Caki2 (cell line): ENCODE results near the gene SLC22A8. TPM values are rescaled to one million over a fixed set of nuclear protein-coding genes. Genes with fewer than 3 reads are reported as not detected.
A peak's percentile ranks its signal among the peaks of the same experiment; 100 is the strongest.
"Not testable (repeated sequence)": the region's sequence is repeated elsewhere in the genome, so short reads cannot be mapped to it uniquely, and the experiment has no call there.

Experiments used
- DNase-seq: peaks from one replicate; pipeline ENCODE4 v3.0.0-alpha.2; 2015; ENCODE audit warnings: low read depth
- in situ Hi-C: cut with HindIII; loops from 2 replicates; pipeline ENCODE4 v1.10.0; 2016; ENCODE audit warnings: low sequenced_read_pairs, low pct_unique_long_range_greater_than_20kb, mixed read lengths
- total RNA-seq: library from RNA; depleted of rRNA; stranded (reverse); fragments of >200 nt; shearing (Covaris generic); gene quantifications from 2 replicates; pipeline ENCODE4 v1.2.3, GENCODE V29; 2014; ENCODE audit warnings: low replicate concordance; rRNA removed

The SLC22A8 gene, protein sequence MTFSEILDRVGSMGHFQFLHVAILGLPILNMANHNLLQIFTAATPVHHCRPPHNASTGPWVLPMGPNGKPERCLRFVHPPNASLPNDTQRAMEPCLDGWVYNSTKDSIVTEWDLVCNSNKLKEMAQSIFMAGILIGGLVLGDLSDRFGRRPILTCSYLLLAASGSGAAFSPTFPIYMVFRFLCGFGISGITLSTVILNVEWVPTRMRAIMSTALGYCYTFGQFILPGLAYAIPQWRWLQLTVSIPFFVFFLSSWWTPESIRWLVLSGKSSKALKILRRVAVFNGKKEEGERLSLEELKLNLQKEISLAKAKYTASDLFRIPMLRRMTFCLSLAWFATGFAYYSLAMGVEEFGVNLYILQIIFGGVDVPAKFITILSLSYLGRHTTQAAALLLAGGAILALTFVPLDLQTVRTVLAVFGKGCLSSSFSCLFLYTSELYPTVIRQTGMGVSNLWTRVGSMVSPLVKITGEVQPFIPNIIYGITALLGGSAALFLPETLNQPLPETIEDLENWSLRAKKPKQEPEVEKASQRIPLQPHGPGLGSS
- not detected in 2 replicates for total RNA-seq

DNA sequence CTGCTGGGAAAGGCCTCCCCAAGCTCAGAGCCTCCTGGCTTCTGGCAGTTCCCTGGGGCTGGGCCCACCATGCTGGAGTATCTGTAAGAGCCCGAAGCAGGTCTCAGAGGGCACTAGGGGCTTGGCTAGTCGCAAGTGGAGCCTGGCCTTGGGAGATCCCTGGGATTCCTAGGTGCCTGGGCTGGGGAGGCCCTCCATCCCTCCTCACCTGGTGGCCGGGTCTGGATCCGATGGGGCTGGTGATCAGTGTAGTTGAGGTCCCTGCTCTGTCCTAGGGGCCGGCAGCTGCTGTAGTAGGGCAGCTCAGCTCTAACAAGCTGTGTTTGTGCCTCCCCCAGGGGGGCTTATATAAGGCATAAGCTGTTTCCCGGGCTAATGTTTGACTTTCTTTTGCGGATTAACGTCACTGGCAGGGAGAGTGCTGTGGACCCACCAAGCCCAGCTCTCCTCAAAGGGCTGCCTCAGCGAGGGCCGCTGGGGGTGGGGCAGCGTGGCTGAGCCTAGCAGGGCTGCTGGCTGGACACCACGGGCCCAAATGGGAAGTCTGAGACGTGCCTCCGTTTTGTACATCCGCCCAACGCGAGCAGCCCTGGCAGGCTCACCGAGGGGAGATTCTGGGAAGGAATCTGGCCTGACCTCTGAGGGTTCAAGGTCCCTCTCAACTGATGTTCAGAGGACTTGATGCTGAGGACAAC, at the start of gene SLC22A8:
TSS of gene SLC22A8 (minus strand) at position 321 of the 695 bp plus-strand sequence. CDS start 883 bp downstream, outside the sequence.
- no peak for DNase-seq
- in situ Hi-C loops: no loop called here

DNA sequence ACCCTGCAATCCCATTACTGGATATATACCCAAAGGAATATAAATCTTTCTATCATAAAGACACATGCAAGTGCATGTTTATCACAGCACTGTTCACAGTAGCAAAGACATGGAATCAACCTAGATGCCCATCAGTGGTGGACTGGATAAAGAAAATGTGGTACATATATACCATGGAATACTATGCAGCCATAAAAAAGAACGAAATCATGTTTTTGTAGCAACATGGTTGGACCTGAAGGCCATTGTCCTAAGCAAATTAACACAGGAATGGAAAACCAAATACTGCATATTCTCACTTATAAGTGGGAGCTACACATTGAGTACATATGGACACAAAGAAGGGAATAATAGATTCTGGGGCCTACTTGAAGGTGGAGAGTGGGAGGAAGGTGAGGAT, 30.6 kb upstream of the SLC22A8 start:
- in situ Hi-C loops, DNase-seq: not testable (repeated sequence)

DNA sequence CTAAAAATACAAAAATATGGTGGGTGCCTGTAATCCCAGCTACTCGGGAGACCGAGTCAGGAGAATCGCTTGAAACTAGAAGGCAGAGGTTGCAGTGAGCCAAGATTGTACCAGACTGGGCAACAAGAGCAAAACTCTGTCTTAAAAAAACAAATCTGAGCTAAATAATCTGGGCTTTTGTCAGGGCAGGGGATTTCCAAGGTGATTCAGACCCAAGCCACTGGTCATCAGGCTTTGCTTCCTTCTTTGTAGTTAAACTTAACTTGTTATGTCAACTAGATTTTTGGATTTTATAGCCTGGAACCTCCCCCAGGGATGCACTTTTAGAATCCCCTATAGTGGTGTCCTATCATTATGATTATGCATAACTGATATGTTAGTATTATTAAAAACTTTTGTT, 27.0 kb upstream of the SLC22A8 start:
- in situ Hi-C loops: no loop called here
- DNase-seq: peak; percentile 39

DNA sequence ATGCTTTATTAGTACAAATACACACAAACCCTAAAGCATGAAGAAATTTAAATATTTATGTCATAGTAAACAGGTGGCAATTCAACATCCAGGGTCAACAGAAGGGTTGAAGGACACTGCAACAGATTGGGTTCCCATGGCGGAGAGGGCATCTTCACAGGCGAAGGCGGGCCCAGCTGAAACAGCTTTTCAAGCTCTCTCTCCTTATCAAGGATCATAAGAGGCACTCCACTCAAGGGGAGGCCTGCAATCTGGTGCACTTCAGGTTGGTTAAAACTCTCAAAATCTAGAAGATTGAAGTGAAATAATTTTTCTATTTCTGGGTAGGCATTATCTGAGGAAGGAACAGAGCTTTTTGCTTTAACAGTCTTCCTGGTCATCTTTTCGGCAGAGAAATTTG, 16.8 kb upstream of the SLC22A8 start:
- no peak for DNase-seq
- in situ Hi-C loops: no loop called here

DNA sequence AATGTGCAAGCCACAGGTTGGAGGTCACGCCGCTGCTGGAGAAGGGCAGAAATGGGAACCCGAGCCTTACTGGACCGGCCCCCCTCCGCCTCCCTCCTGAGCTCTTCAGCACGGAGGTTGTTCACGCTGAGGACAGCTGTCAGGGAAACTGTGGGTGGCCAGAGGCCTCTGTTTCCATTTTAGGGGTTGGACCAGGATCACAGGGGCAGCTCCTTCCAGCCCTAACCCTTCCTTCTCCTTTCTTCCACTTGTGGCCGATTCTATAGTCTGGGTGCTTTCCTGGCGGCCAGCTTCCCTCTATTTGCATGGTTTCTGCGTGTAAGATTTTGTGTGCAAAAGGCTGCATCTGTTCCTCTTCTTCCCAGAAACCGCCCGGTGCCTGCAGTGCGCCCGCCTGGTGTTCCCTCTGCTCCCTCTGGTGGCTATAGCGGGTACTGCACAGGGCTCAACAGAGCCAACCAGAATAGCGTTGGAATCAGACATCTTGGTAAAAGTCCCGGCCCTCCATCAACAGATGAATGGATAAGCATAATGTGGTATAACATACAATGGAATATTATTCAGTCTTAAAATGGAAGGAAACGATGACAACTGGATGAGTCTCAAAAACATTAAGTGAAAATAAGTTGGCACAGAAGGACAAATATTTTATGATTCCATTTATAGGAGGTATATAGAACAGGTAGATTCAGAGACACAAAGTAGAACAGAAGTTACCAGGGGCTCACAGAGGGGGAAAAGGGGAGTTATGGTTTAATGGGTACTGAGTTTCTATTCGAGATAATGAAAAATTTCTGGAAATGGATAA, 8.4 kb upstream of the SLC22A8 start:
- peak; percentile 49 for DNase-seq
- in situ Hi-C loops: no loop called here

DNA sequence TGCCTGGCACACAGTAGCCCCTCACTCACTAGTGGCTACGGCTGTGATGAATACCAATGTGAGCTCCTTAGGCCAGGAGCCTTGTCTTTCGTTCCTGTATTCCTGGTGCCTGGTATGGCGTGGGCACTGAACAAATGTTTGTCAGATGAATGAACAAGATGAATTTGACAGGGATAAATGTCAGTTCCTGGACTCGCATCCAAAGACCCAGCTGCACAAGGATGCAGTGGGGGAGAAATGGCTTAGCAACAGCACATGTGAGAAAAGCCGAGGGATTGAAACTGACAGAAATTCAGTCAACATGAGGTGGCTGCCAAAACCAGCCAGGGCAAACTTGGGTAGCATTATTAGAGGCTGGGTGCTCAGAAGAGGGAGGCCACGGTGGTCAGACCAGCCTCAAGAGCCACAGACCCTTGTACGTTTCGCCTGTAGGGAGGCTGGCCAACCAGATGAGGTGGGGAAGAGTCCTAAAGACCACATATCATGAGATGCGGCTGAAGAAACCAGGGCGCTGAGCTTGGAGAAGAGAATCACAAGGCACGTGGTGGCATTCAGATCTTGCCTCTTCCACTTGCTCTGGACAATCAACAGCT, 7.7 kb upstream of the SLC22A8 start:
- DNase-seq: no peak
- in situ Hi-C loops: no loop called here

DNA sequence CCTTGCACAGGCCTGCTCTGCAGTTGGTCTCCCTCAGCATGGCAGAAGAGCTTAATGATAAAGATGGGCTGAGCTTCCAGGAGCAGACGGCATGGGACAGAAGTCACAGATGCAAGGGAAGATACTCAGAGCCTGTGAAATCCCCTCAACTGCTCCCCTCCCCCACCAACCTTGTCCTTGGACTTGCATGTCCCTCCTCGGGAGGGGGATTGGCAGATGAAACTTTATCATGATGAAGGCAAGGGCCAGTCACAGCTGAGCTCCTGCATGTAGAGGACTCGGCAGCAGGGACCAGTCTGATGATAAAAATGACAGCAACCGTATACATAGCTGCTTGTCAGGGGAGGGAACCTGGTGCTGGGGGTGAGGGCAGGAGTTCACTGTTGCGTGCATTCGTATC, 6.8 kb upstream of the SLC22A8 start:
- no peak for DNase-seq
- in situ Hi-C loops: no loop called here

DNA sequence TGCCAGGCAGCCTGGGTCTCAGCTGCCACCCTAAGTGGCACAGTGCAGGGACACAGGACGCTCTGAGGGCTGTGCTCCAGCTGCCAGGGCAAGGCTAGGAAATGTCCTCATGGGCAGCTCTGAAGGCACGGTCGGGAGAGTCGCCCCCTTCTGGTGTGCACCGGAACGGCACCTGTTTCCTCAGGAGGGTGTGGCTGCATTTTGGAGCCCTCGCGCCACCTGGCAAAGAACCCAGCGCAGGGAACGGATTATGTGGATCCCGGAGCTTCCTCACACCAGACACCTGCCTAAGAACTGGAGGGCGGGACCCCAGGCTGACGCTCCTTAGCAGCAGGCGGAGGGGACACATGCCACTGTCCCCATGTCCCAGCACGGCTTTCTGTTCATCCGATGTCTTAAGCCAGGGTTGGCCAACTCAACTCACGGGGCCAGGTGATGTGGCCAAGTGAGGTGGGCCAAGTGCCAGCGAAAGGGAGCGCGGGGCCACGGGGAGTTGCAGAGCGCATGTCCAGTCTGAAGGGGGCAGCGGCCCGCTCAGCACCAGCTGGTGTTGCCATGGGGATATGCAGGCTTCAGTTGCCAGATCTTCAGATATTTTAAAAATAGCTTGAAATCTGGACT, 5.1 kb upstream of the SLC22A8 start:
- no peak for DNase-seq

DNA sequence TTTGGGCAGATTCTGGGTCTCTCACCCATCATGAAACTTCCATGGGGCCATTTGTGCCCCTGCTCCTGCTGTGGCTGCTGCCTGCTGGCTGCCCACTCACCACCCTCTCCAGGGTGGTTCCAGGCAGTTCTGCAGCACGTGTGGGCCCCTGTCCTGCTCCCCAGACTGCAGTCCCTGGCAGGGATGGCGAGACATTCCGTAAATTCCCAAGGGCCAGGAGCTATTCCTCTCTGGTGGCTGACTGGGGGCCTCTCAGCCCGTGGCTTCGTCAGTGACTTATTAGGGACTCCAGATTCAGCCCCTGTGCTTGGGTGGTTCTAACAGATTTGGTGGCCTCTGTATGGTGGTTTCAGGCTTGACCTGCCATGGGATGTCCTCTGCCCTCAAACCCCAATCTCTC, 3.9 kb upstream of the SLC22A8 start:
- in situ Hi-C loops: no loop called here
- DNase-seq: no peak

More for the DNA sequence above, 5.1 kb upstream of the SLC22A8 start:
- in situ Hi-C loops: no loop called here

DNA sequence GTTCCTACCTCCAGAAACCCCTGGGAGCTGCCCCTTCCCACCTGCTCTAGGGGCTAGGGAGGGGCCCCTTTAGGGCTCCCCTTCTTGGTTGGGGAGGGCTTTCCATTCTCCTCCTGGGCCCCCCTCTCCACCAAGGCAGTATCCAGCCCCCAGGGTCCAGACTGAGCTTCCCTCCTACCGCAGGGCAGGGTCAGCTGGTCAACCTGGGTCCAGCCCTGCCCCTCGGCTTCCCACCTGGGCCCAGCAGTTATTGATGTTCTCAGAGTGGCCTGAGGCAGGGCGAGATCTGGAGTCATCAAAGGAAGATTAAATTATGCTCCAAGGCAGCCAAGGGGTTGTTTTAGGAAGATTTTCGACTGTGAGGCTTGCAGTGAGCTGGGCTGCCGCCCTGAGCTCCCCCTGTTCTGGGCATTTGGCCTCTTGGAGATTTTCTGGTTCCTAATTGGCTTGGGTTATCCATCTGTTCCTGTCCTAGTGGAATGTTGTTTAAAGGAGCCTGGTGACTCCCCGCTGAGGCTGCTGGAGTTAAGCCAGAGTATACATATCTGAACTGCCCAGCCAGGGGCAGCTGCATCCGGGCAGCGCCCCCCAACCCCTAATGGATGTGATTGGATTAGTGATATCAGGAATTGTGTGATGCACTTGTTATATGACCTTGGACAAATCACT, 1.8 kb upstream of the SLC22A8 start:
- DNase-seq: no peak
- in situ Hi-C loops: no loop called here

DNA sequence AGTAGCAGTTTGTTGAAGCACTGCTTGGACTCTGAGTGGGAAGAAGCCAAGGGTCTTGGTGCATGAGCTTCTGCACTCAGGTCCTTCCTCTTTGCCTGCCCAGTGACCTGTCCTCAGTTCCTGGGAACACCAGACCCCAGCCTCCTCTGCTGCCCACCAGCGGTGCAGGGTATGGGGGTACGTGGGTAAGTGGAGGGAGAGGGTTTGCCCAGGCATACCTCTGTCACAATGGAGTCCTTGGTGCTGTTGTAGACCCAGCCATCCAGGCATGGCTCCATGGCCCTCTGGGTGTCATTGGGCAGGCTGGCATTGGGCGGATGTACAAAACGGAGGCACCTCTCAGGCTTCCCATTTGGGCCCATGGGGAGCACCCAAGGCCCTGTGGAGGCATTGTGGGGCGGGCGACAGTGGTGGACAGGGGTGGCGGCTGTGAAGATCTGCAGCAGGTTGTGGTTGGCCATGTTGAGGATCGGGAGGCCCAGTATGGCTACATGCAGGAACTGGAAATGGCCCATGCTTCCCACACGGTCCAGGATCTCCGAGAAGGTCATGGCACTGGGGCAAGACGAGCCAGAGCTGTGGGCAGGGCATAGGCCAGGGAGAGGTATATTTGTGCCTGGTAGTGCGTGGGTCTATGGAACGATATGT, 1.1 kb downstream of the SLC22A8 start:
- DNase-seq: no peak
- in situ Hi-C loops: no loop called here

DNA sequence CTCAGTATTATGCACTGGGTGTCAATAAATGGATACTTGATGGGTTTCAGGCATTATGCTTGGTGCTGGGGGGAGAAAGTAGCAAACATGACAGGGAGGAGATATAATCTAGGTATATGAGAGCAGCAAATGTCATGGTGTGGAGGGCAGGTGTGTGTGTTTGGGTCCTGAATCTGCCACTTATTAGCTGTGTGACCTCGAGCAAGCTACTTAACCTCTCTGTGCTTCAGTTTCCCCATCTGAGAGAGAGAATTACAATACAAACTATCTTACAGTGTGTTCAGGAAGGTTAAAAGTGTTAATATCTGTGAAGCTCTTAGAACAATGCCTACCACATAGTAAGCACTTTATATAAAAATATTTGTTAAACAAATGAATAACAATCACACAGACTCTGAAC, 2.8 kb downstream of the SLC22A8 start:
- in situ Hi-C loops: no loop called here
- DNase-seq: no peak

DNA sequence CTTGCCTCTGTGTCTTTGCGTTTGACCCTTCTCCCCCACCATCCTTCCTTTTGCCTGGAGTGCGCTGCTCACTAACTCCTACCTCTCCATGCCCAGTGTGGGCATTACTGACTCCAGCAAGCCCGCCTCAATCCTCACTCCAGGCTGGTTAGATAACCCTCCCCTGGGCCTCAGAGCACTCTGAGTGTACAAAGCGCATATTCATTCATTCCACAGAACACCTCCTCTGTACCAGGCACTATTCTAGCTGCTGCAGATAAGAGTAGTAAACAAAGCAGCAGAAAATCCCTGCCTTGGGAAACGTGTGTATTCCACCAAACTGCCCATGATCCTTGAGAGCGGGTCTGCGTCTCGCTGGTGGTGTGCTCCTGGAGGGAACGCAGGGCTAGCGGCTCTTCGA, 3.2 kb downstream of the SLC22A8 start:
- no peak for DNase-seq
- in situ Hi-C loops: no loop called here

DNA sequence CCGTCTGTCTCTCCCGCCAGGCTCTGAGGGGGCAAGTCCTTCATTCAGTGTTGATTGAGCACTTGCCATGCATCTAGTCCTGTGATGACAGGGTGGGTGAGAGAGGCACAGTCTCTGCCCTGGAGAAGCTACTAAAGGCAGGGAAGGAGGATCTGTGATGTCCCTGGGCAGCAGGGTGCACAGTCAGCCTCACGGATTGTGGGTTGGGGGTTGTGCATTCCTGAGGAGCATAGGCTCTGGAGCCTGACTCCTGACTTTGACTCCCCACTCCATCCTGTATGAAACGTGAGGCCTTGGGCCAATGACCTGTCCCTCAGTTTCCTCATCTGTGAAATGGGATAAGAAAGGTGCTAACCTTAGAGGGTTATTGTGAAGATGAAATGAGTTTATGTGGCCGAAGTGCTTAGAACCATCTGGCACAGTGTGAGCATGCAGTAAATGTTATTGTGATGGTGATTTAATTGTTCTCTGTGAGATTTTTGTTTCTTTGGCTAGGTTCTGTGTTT, 4.7 kb downstream of the SLC22A8 start:
- in situ Hi-C loops: no loop called here
- no peak for DNase-seq

DNA sequence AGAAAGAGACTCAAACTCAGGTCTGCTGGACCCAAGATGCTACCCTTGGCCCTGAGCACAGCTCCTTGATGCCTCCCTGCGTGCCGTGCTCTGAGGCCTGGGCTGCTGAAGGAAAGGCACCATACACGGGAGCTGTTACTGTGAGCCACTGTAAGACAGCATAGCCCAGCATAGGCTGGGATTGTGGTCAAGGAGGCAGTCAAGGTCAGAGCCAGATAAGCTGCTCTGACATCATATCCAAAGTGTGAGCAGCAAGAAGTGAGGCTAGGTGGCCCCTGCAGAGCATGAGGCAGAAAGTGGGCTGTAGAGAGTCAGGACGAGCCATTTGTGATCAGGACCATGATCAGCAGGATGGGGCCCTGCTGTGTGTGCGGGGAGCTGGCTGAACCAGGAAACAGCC, 7.7 kb downstream of the SLC22A8 start:
- no peak for DNase-seq
- in situ Hi-C loops: no loop called here

DNA sequence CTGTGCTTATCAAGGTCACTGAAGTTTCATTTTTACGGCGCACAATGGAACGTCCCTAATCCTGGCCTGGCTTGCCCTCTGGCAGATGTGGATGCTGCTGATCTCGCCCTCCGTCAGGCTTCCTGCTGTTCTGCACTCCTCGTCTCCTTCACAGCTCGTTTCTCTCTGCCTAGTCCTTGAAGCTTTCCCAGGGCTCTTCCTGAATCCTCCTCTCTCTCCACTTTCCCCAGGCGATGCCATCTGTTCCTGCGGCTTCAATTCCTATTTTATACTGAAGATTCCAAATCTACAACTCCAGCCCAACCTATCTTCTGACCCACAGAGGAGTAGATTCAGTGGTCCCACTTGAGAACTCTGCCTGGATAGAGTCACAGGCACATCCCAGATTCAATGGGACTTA, 14.2 kb downstream of the SLC22A8 start:
- no peak for DNase-seq
- in situ Hi-C loops: no loop called here

DNA sequence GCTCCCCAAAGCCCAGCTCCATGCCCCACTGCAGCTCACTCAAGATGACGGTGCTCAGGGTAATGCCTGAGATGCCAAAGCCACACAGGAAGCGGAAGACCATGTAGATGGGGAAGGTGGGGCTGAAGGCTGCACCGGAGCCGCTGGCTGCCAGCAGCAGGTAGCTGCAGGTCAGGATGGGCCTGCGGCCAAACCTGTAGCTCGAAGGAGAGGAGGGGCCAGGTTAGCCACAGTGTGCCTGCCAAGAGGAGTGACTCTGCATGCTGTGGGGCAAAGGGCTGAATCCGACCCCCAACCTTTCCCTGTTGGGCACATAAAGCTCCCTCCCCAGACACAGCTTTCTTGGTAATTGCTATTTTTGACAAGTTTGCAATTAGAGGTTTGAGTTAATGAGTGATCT, 16.0 kb downstream of the SLC22A8 start:
- in situ Hi-C loops: no loop called here
- no peak for DNase-seq
